ENCODE measurements around the gene KRTAP1-1.
"Not testable (repeated sequence)": the region's sequence is repeated elsewhere in the genome, so short reads cannot be mapped to it uniquely, and the experiment has no call there.

The KRTAP1-1 gene

GRCh38 chr17:41049110-41049509 lies 7.9 kb upstream of the KRTAP1-1 start:
- DNase-seq (ENCODE audit: extremely low read depth, low read depth) = no peak
- TF ChIP-seq, protein P1, sequence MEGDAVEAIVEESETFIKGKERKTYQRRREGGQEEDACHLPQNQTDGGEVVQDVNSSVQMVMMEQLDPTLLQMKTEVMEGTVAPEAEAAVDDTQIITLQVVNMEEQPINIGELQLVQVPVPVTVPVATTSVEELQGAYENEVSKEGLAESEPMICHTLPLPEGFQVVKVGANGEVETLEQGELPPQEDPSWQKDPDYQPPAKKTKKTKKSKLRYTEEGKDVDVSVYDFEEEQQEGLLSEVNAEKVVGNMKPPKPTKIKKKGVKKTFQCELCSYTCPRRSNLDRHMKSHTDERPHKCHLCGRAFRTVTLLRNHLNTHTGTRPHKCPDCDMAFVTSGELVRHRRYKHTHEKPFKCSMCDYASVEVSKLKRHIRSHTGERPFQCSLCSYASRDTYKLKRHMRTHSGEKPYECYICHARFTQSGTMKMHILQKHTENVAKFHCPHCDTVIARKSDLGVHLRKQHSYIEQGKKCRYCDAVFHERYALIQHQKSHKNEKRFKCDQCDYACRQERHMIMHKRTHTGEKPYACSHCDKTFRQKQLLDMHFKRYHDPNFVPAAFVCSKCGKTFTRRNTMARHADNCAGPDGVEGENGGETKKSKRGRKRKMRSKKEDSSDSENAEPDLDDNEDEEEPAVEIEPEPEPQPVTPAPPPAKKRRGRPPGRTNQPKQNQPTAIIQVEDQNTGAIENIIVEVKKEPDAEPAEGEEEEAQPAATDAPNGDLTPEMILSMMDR (IDR thresholded peaks at IDR 0.05; ENCODE audit: low read depth, low read length, missing control alignments) = no peak
- H3K4me3 ChIP-seq (replicated peaks; ENCODE audit: low read depth, low read length) = no peak overlapping the region

DNA sequence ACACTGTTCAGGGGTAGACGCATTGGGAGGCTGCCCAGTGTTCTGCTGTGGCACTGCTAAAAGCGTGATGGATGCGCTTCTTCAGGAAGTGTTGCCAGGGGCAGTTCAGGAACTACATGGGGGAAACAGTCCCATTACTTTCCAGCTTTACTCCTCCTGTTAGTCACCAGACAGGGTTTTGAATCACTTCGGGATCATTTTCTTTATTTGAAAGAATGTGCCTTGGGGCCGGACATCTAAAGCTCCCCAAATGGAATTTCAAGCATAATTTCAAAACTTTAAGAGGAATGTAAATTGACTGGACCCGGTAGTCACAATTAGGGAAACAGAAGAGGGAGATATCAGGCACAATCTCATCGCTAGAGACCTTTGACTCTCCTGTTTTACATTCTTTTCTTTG lies 7.2 kb upstream of the KRTAP1-1 start:
- no peak overlapping the region for H3K4me3 ChIP-seq (replicated peaks; ENCODE audit: low read depth, low read length)
- DNase-seq (ENCODE audit: extremely low read depth, low read depth) = no peak
- TF ChIP-seq, protein P1 (IDR thresholded peaks at IDR 0.05; ENCODE audit: low read depth, low read length, missing control alignments) = no peak

DNA sequence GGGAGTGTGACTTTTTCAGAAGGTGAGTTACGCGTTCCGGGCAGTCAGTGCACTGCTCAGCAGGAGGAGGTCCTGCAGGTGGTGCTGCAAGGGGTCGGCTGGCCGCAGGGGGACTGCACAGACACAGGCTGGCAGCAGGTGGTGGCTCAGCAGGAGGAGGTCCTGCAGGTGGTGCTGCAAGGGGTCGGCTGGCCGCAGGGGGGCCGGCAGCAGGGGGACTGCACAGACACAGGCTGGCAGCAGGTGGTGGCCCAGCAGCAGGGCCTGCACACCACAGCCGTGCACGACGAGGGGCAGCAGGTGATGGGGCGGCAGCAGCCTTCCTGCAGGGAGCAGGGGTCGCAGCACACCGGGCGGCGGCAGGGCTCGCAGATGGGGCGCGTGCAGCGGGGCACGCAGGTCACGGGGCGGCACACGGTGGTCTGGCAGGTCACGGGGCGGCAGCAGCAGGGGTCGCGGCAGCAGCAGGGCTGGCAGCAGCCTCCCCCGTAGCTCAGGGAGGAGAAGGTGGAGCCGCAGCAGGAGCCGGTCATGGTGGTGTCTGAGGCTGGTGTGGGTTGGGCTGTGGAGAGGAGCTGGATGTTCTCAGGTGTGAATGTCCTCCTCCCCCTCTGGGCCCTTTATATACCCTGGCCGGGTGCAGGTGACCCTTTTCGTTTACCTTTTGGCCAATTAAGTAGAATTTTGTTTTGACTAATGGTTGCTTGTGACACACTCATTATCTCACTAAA lies 5.7 kb upstream of the KRTAP1-1 start, which contains the start of gene KRTAP2-1:
Gene KRTAP2-1 (minus strand): TSS at position 582 of the 731 bp plus-strand sequence. CDS start 49 bp downstream, at position 533.
- H3K4me3 ChIP-seq (replicated peaks; ENCODE audit: low read depth, low read length); DNase-seq (ENCODE audit: extremely low read depth, low read depth): not testable (repeated sequence)

GRCh38 chr17:41042953-41043352 lies 1.7 kb upstream of the KRTAP1-1 start:
- DNase-seq (ENCODE audit: extremely low read depth, low read depth) = no peak
- H3K4me3 ChIP-seq (replicated peaks; ENCODE audit: low read depth, low read length) = no peak overlapping the region
- TF ChIP-seq, protein P1 (IDR thresholded peaks at IDR 0.05; ENCODE audit: low read depth, low read length, missing control alignments) = no peak

DNA sequence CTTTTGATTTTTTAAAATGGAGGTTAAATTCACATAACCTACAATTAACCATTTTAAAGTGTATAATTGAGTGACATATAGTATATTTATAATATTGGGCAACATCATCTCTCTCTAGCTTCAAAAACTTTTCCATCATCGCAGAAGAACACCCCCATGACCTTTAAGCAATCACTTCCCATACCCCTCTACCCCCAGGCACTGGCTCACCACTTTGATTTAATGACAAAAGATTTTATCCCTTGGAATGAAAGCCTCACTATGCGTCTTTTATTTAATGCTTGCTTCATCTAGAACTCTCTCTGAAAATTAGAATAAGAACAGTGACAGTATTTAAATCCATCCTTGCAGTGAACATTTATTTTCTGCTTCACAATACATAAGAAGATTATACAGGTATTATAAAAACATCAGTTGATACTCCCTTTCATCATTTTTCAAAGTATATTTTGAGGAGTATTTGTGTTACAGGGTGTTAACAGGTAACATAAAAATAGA lies 3.3 kb downstream of the KRTAP1-1 start:
- H3K4me3 ChIP-seq (replicated peaks; ENCODE audit: low read depth, low read length) = no peak overlapping the region
- TF ChIP-seq, protein P1 (IDR thresholded peaks at IDR 0.05; ENCODE audit: low read depth, low read length, missing control alignments) = no peak
- no peak for DNase-seq (ENCODE audit: extremely low read depth, low read depth)

- not testable (repeated sequence) for DNase-seq (ENCODE audit: extremely low read depth, low read depth); H3K4me3 ChIP-seq (replicated peaks; ENCODE audit: low read depth, low read length)
These were observed 6.8 kb downstream of the KRTAP1-1 start, which contains the start of gene KRTAP1-3 for GRCh38 chr17:41034346-41034935. Gene KRTAP1-3 (minus strand): TSS chr17:41034874. CDS start chr17:41034821, 53 bp downstream.

- H3K4me3 ChIP-seq (replicated peaks; ENCODE audit: low read depth, low read length) = no peak within 1 kb of the TSS
- DNase-seq (ENCODE audit: extremely low read depth, low read depth) = no peak
- TF ChIP-seq, protein P1 (IDR thresholded peaks at IDR 0.05; ENCODE audit: low read depth, low read length, missing control alignments) = no peak
These were observed 11.5 kb downstream of the KRTAP1-1 start, which contains the start of gene KRTAP1-4 for GRCh38 chr17:41029633-41030245. Gene KRTAP1-4 (minus strand): TSS chr17:41030195. CDS start chr17:41030078, 117 bp downstream.

Data from HFF-Myc (cell line).